ENCODE results near the gene LIFR. TPM values are rescaled to one million over a fixed set of nuclear protein-coding genes. Genes with fewer than 3 reads are reported as not detected.

LIFR gene
- total and polyA plus RNA-seq, 2 of the 4 experiments (the other 2 are of a cell fraction): 1.9 to 10.4 TPM

- TF ChIP-seq CHD1 (IDR thresholded peaks at IDR 0.05; ENCODE audit: low read depth, low read length) (no peak), MAFK (IDR thresholded peaks at IDR 0.05; ENCODE audit: low read depth, low read length) (no peak), RCOR1 (IDR thresholded peaks at IDR 0.05; ENCODE audit: insufficient replicate concordance, low read length) (peak; percentile 99), MAZ (IDR thresholded peaks at IDR 0.05; ENCODE audit: borderline replicate concordance, low read depth, low read length) (no peak; the same call in 1 of the 2 replicates), FOS (IDR thresholded peaks at IDR 0.05; ENCODE audit: low read depth, low read length) (peak; percentile 75), MXI1 (IDR thresholded peaks at IDR 0.05; ENCODE audit: borderline replicate concordance, low read depth, low read length) (no peak), POLR2A (IDR thresholded peaks at IDR 0.05; ENCODE audit: low read depth, low read length) (no peak)
Measured at GRCh38 chr5:38468202-38468673, 88.2 kb downstream of the LIFR start (continued).
